Osteocyte (in vitro differentiated cells): Measurements from ENCODE around the gene MMP11. TPM values are rescaled to one million over a fixed set of nuclear protein-coding genes. Genes with fewer than 3 reads are reported as not detected.
A peak's percentile ranks its signal among the peaks of the same experiment; 100 is the strongest.

ENCODE experiments used
- DNase-seq: peaks from one replicate; pipeline ENCODE4 v3.0.0; 2021; ENCODE audit warnings: mixed read lengths; ENCODE audit not compliant: unreplicated experiment; ENCODE audit errors: extremely low spot score
- H3K27ac Mint-ChIP-seq: one replicate; pipeline ENCODE4 v1.8.0; 2021; ENCODE audit warnings: mild to moderate bottlenecking, mixed read lengths; ENCODE audit not compliant: unreplicated experiment
- H3K27me3 Mint-ChIP-seq: one replicate; pipeline ENCODE4 v1.8.0; 2021; ENCODE audit warnings: mixed read lengths; ENCODE audit not compliant: unreplicated experiment
- H3K36me3 Mint-ChIP-seq: one replicate; pipeline ENCODE4 v1.8.0; 2021; ENCODE audit warnings: mixed read lengths; ENCODE audit not compliant: unreplicated experiment
- H3K4me1 Mint-ChIP-seq: one replicate; pipeline ENCODE4 v1.8.0; 2021; ENCODE audit warnings: mixed read lengths; ENCODE audit not compliant: unreplicated experiment
- H3K4me3 Mint-ChIP-seq: one replicate; pipeline ENCODE4 v1.8.0; 2021; ENCODE audit warnings: mild to moderate bottlenecking, moderate library complexity, mixed read lengths; ENCODE audit not compliant: unreplicated experiment
- H3K9me3 Mint-ChIP-seq: one replicate; pipeline ENCODE4 v1.8.0; 2021; ENCODE audit warnings: mixed read lengths; ENCODE audit not compliant: unreplicated experiment
- CTCF ChIP-seq: fragments of 200-600 bp; sonication (generic); IDR thresholded peaks from 2 replicates; pipeline ENCODE4 v1.5.0; 2021; ENCODE audit warnings: antibody characterized with exemption, mild to moderate bottlenecking, moderate library complexity
- total RNA-seq: library from RNA; stranded (reverse); gene quantifications from 2 replicates; pipeline ENCODE4 v1.2.1, GENCODE V29; 2021

Gene MMP11
- total RNA-seq, 1 donor from 2014 or later, result 72.5 TPM

- peak overlapping the region; percentile 93 for H3K27ac Mint-ChIP-seq
- no peaks in the 10 kb centered on the region for H3K27me3 Mint-ChIP-seq
- H3K36me3 Mint-ChIP-seq, result peaks cover 3% of the 10 kb centered on the region
- no peak for DNase-seq
- no peaks in the 10 kb centered on the region for H3K9me3 Mint-ChIP-seq
- H3K4me1 Mint-ChIP-seq, result peaks cover 55% of the 10 kb centered on the region
- H3K4me3 Mint-ChIP-seq, result peak overlapping the region; percentile 88
- no peak for TF ChIP-seq CTCF
Measured at GRCh38 chr22:23786261-23786710, 13.6 kb downstream of the MMP11 start.

GRCh38 chr22:23786752-23787599 lies 14.3 kb downstream of the MMP11 start, which contains the start of gene SMARCB1:
Gene SMARCB1 (plus strand): TSS chr22:23786966. CDS start chr22:23787170, 204 bp downstream.
- Mint-ChIP-seq H3K27me3 (no peaks in the 10 kb centered on the region), H3K27ac (peak within 1 kb of the TSS; percentile 93), H3K36me3 (no peaks in the 10 kb centered on the region), H3K4me3 (peak within 1 kb of the TSS; percentile 88), H3K9me3 (no peaks in the 10 kb centered on the region), H3K4me1 (peaks cover 52% of the 10 kb centered on the region)
- peak; percentile 95 for DNase-seq
- no peak for TF ChIP-seq CTCF

GRCh38 chr22:23787600-23787896 lies 14.9 kb downstream of the MMP11 start:
- Mint-ChIP-seq H3K9me3 (no peaks in the 10 kb centered on the region), H3K36me3 (no peaks in the 10 kb centered on the region), H3K4me1 (peaks cover 46% of the 10 kb centered on the region), H3K27ac (peak overlapping the region; percentile 70), H3K4me3 (peak overlapping the region; percentile 88), H3K27me3 (no peaks in the 10 kb centered on the region)
- no peak for DNase-seq
- TF ChIP-seq CTCF, result no peak

DNA sequence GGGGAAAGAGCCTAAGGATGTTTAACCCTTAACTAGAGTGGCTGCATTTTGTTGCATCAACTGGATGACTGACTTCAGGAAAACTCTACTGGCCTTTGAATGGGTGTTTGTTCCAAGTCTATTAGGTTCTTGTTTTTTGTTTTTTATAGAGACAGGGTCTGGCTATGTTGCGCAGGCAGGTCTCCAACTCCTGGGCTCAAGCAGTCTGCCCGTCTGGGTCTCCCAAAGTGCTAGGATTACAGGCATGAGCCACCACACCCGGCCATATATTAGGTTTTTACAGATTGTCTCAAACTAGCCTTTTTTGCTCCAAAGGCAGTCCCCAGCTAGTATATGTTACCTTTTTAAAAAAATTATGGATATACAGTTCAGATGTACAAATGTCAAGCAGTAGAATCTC lies 15.3 kb downstream of the MMP11 start:
- H3K27ac Mint-ChIP-seq, result peak overlapping the region; percentile 70
- no peaks in the 10 kb centered on the region for H3K9me3 Mint-ChIP-seq
- peaks cover under 1% of the 10 kb centered on the region for H3K36me3 Mint-ChIP-seq
- DNase-seq, result no peak
- no peaks in the 10 kb centered on the region for H3K27me3 Mint-ChIP-seq
- peak overlapping the region; percentile 88 for H3K4me3 Mint-ChIP-seq
- TF ChIP-seq CTCF, result no peak
- H3K4me1 Mint-ChIP-seq, result peaks cover 46% of the 10 kb centered on the region

- Mint-ChIP-seq H3K4me3 (peak overlapping the region; percentile 38), H3K9me3 (no peaks in the 10 kb centered on the region), H3K27me3 (no peaks in the 10 kb centered on the region), H3K36me3 (peaks cover 6% of the 10 kb centered on the region), H3K27ac (peak overlapping the region; percentile 18), H3K4me1 (peaks cover 42% of the 10 kb centered on the region)
- DNase-seq, result no peak
- no peak for TF ChIP-seq CTCF
Measured at GRCh38 chr22:23789121-23789520, 16.5 kb downstream of the MMP11 start.
